B cell (primary cell): ENCODE results near the gene DCLK1.

Experiments
- CTCF ChIP-seq: fragments of 200-600 bp; IDR thresholded peaks from one replicate; pipeline ENCODE4 v1.8.0; 2022; ENCODE audit warnings: antibody characterized with exemption, mild to moderate bottlenecking
- EZH2 ChIP-seq: IDR thresholded peaks from 2 replicates; pipeline ENCODE4 v1.6.1; 2012; ENCODE audit warnings: borderline replicate concordance, low read depth, mild to moderate bottlenecking, moderate library complexity, low read length; ENCODE audit not compliant: insufficient read depth, poor library complexity, severe bottlenecking

DNA sequence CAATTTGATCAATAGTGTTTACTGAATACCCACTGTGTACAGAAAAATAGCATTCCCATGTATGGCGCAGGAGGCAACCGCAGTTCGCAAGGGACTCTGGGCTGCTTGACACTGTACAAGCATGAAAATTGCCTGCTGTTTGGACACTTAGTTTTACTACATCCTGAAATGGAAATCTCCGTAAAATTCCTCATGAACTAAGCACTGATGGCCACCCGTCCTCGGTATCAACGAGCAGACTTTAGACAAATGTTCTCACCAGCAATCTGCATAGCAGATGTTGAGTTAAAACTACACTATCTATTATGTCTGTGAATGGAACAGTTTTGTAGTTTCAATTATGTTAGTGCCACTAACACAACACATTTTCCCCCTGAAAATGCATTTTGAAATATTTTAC lies 294.7 kb downstream of the DCLK1 start:
- TF ChIP-seq CTCF = no peak
- TF ChIP-seq EZH2 = no peak
